Caco-2 (cell line): Measurements from ENCODE around the gene DLG2. TPM values are rescaled to one million over a fixed set of nuclear protein-coding genes. Genes with fewer than 3 reads are reported as not detected.

ENCODE experiments used
- BruUV-seq: library from RNA; stranded (reverse); fragments of 400-500 nt; replicated peaks from 2 replicates; lab custom pipeline; 2021; lab: Mats Ljungman, UMichigan
- CTCF ChIA-PET: fragments of 300-600 bp; sonication (Branson Sonifier 250); formaldehyde crosslinking; loops from one replicate; lab custom pipeline; 2022; ENCODE audit warnings: antibody characterized with exemption; lab: Charles Lee
- POLR2A ChIA-PET: fragments of 300-600 bp; sonication (Branson Sonifier 250); formaldehyde crosslinking; loops from one replicate; lab custom pipeline; 2022; ENCODE audit warnings: antibody characterized with exemption; lab: Charles Lee
- DNase-seq, 2 experiments: peaks; one replicate each; pipeline versions ENCODE4 v3.0.0 to v3.0.0-alpha.2; 2020 to 2022
- H3K27me3 ChIP-seq: replicated peaks from 2 replicates; pipeline ENCODE4 v1.6.0; 2011; ENCODE audit warnings: low read length; ENCODE audit not compliant: control insufficient read depth, insufficient read depth
- H3K36me3 ChIP-seq: 2 replicates; pipeline ENCODE4 v1.5.1; 2011; ENCODE audit warnings: low read length; ENCODE audit not compliant: control insufficient read depth, insufficient read depth
- H3K4me1 ChIP-seq: fragments of 250-450 bp; sonication (Bioruptor Pico); 2 replicates; pipeline ENCODE4 v1.5.1; 2020; ENCODE audit warnings: mild to moderate bottlenecking
- H3K4me3 ChIP-seq: 2 replicates; pipeline ENCODE4 v1.5.1; 2011; ENCODE audit warnings: low read depth, mild to moderate bottlenecking, control low read depth, low read length
- H3K9me3 ChIP-seq: fragments of 250-450 bp; sonication (Bioruptor Pico); 2 replicates; pipeline ENCODE4 v1.5.1; 2020; ENCODE audit warnings: mild to moderate bottlenecking, moderate library complexity
- H3K27ac Mint-ChIP-seq: one replicate; pipeline ENCODE4 v1.8.0; 2022; ENCODE audit warnings: mixed read lengths; ENCODE audit not compliant: unreplicated experiment
- H3K27me3 Mint-ChIP-seq: one replicate; pipeline ENCODE4 v1.8.0; 2022; ENCODE audit warnings: mixed read lengths; ENCODE audit not compliant: insufficient read depth, unreplicated experiment
- H3K36me3 Mint-ChIP-seq: one replicate; pipeline ENCODE4 v1.8.0; 2022; ENCODE audit warnings: mild to moderate bottlenecking, mixed read lengths; ENCODE audit not compliant: insufficient read depth, unreplicated experiment
- H3K4me1 Mint-ChIP-seq: one replicate; pipeline ENCODE4 v1.8.0; 2022; ENCODE audit warnings: low read depth, mixed read lengths; ENCODE audit not compliant: unreplicated experiment
- H3K4me3 Mint-ChIP-seq: one replicate; pipeline ENCODE4 v1.8.0; 2022; ENCODE audit warnings: mild to moderate bottlenecking, moderate library complexity, mixed read lengths; ENCODE audit not compliant: unreplicated experiment
- H3K9me3 Mint-ChIP-seq: one replicate; pipeline ENCODE4 v1.8.0; 2022; ENCODE audit warnings: mixed read lengths; ENCODE audit not compliant: unreplicated experiment
- intact Hi-C: fragments of 100-400 bp; cut with micrococcal nuclease; formaldehyde crosslinking; loops from one replicate; pipeline ENCODE4 v1.10.0; 2022; ENCODE audit not compliant: unreplicated experiment
- total RNA-seq: library from RNA; stranded (reverse); gene quantifications from 2 replicates; pipeline ENCODE4 v1.2.3, GENCODE V29; 2022
- TF ChIP-seq, protein P1 (sequence below), 2 experiments: fragments of 200-600 bp in 1 of 2; IDR thresholded peaks; 1 replicate in 1 of 2; 2 replicates in 1 of 2; pipeline versions ENCODE4 v1.5.1 to v1.8.0; 2011 to 2022; ENCODE audit warnings: antibody characterized with exemption in 1 of 2, control low read depth in 1 of 2, inconsistent platforms in 1 of 2, low read depth in 1 of 2, low read length in 1 of 2, mild to moderate bottlenecking in 1 of 2, moderate library complexity in 1 of 2; ENCODE audit not compliant: insufficient read depth in 1 of 2, severe bottlenecking in 1 of 2, unreplicated experiment in 1 of 2

The DLG2 gene
- total RNA-seq, 1 experiment from 2014 or later: 21.6 TPM

- Mint-ChIP-seq H3K9me3 (no peaks in the 10 kb centered on the region), H3K27ac (no peak overlapping the region), H3K4me3 (no peak overlapping the region), H3K36me3 (no peaks in the 10 kb centered on the region), H3K4me1 (no peaks in the 10 kb centered on the region), H3K27me3 (no peaks in the 10 kb centered on the region)
- TF ChIP-seq, protein P1, sequence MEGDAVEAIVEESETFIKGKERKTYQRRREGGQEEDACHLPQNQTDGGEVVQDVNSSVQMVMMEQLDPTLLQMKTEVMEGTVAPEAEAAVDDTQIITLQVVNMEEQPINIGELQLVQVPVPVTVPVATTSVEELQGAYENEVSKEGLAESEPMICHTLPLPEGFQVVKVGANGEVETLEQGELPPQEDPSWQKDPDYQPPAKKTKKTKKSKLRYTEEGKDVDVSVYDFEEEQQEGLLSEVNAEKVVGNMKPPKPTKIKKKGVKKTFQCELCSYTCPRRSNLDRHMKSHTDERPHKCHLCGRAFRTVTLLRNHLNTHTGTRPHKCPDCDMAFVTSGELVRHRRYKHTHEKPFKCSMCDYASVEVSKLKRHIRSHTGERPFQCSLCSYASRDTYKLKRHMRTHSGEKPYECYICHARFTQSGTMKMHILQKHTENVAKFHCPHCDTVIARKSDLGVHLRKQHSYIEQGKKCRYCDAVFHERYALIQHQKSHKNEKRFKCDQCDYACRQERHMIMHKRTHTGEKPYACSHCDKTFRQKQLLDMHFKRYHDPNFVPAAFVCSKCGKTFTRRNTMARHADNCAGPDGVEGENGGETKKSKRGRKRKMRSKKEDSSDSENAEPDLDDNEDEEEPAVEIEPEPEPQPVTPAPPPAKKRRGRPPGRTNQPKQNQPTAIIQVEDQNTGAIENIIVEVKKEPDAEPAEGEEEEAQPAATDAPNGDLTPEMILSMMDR (IDR thresholded peaks at IDR 0.05; ENCODE audit: insufficient read depth in 1 of 2, low read depth in 1 of 2, low read length in 1 of 2, severe bottlenecking in 1 of 2, unreplicated experiment in 1 of 2): no peak
- no peak for DNase-seq
- Histone ChIP-seq H3K4me1 (no peaks in the 10 kb centered on the region), H3K9me3 (no peaks in the 10 kb centered on the region), H3K36me3 (no peaks in the 10 kb centered on the region), H3K4me3 (no peak overlapping the region), H3K27me3 (no peaks in the 10 kb centered on the region)
- POLR2A ChIA-PET: no interaction called here
- no TSS peak for BruUV-seq
- CTCF ChIA-PET: interaction anchor here (0.6 kb wide), 1 partner anchor 887 kb away, joined by 6 read pairs; no protein-coding TSS in a partner anchor
- intact Hi-C loops: no loop called here
Observed at GRCh38 chr11:84607975-84608836, 1018.9 kb downstream of the DLG2 start.

GRCh38 chr11:84594602-84595001 is 1032.5 kb downstream of the DLG2 start:
- DNase-seq: no peak
- Histone ChIP-seq H3K36me3 (no peaks in the 10 kb centered on the region), H3K4me3 (no peak overlapping the region), H3K4me1 (peaks cover 5% of the 10 kb centered on the region; the same call in 1 of the 2 replicates), H3K27me3 (no peaks in the 10 kb centered on the region), H3K9me3 (no peaks in the 10 kb centered on the region)
- intact Hi-C loops: no loop called here
- no peak overlapping the region for H3K27ac Mint-ChIP-seq
- H3K4me1 Mint-ChIP-seq: no peaks in the 10 kb centered on the region
- ChIA-PET CTCF (no interaction called here), POLR2A (no interaction called here)
- TF ChIP-seq, protein P1 (IDR thresholded peaks at IDR 0.05; ENCODE audit: insufficient read depth in 1 of 2, low read depth in 1 of 2, low read length in 1 of 2, severe bottlenecking in 1 of 2, unreplicated experiment in 1 of 2): no peak
- no peaks in the 10 kb centered on the region for H3K36me3 Mint-ChIP-seq
- H3K27me3 Mint-ChIP-seq: no peaks in the 10 kb centered on the region
- H3K9me3 Mint-ChIP-seq: no peaks in the 10 kb centered on the region
- no peak overlapping the region for H3K4me3 Mint-ChIP-seq
- BruUV-seq: no TSS peak

DNA sequence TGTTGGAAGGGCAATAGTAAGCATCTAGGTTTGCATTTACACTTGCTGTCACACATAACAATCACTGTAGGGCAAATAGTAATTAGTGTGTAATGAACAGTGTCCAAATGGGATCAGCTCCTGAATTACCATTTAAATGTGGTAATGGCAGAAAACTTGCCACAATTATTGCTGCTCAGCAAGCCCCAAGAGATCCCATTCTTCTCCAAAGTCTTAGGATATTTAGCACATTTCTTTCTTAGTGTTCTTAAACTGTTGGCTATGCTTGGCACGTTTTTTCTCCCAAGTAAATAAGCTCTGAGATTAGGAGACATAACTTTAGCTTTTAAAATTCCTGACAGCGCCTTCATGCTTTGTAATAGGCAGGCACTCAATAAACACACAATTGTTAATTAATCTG is 1037.0 kb downstream of the DLG2 start:
- no peak for DNase-seq
- Mint-ChIP-seq H3K9me3 (no peaks in the 10 kb centered on the region), H3K27ac (no peak overlapping the region), H3K27me3 (no peaks in the 10 kb centered on the region), H3K36me3 (no peaks in the 10 kb centered on the region), H3K4me3 (no peak overlapping the region), H3K4me1 (peaks cover 15% of the 10 kb centered on the region)
- Histone ChIP-seq H3K9me3 (no peaks in the 10 kb centered on the region), H3K4me3 (no peak overlapping the region), H3K36me3 (no peaks in the 10 kb centered on the region), H3K4me1 (peaks cover 24% of the 10 kb centered on the region), H3K27me3 (no peaks in the 10 kb centered on the region)
- CTCF ChIA-PET: interaction anchor here (1.3 kb wide), 1 partner anchor 26 kb away, joined by 3 read pairs; no protein-coding TSS in a partner anchor
- intact Hi-C loops: no loop called here
- TF ChIP-seq, protein P1 (IDR thresholded peaks at IDR 0.05; ENCODE audit: insufficient read depth in 1 of 2, low read depth in 1 of 2, low read length in 1 of 2, severe bottlenecking in 1 of 2, unreplicated experiment in 1 of 2): no peak
- no TSS peak for BruUV-seq
- POLR2A ChIA-PET: no interaction called here
